Neutrophil (primary cell): ENCODE data around the gene ZBTB26.
"Not testable (repeated sequence)": the region's sequence is repeated elsewhere in the genome, so short reads cannot be mapped to it uniquely, and the experiment has no call there.

ENCODE experiments used
- H3K27ac ChIP-seq: fragments of 200-600 bp; sonication (generic); 2 replicates; pipeline ENCODE4 v1.5.1; 2016; ENCODE audit warnings: mild to moderate bottlenecking, moderate library complexity
- H3K27me3 ChIP-seq: fragments of 200-600 bp; sonication (generic); 2 replicates; pipeline ENCODE4 v1.6.0; 2016; ENCODE audit warnings: mild to moderate bottlenecking
- H3K36me3 ChIP-seq: fragments of 200-600 bp; sonication (generic); 2 replicates; pipeline ENCODE4 v1.5.1; 2017
- H3K4me1 ChIP-seq, 2 experiments: fragments of 200-600 bp in 1 of 2; sonication (generic) in 1 of 2; 1 replicate in 1 of 2; 2 replicates in 1 of 2; pipeline versions ENCODE4 v1.5.1 to v1.6.1; 2013 to 2016; ENCODE audit warnings: low read depth in 1 of 2, low read length in 1 of 2, mild to moderate bottlenecking in 1 of 2, moderate library complexity in 1 of 2; ENCODE audit not compliant: control insufficient read depth in 1 of 2, insufficient read depth in 1 of 2
- H3K4me3 ChIP-seq, 2 experiments: fragments of 200-600 bp in 1 of 2; sonication (generic) in 1 of 2; 1 replicate in 1 of 2; 2 replicates in 1 of 2; pipeline ENCODE4 v1.5.1; 2013 to 2016; ENCODE audit warnings: low read depth in 1 of 2, low read length in 1 of 2, mild to moderate bottlenecking in 1 of 2, moderate library complexity in 1 of 2
- H3K9me3 ChIP-seq: fragments of 200-600 bp; sonication (generic); 2 replicates; pipeline ENCODE4 v1.5.1; 2016
- CTCF ChIP-seq: fragments of 200-600 bp; sonication (generic); IDR thresholded peaks from 2 replicates; pipeline ENCODE4 v1.5.1; 2016; ENCODE audit warnings: antibody characterized with exemption

ZBTB26 gene

GRCh38 chr9:122883125-122883524, 48.2 kb downstream of the ZBTB26 start:
- Histone ChIP-seq H3K9me3 (no peaks in the 10 kb centered on the region), H3K4me1 (no peaks in the 10 kb centered on the region), H3K27me3 (no peaks in the 10 kb centered on the region), H3K4me3 (no peak overlapping the region), H3K36me3 (peaks cover 92% of the 10 kb centered on the region), H3K27ac (peak overlapping the region; percentile 27)
- no peak for TF ChIP-seq CTCF

- TF ChIP-seq CTCF, result no peak
Measured at GRCh38 chr9:122879443-122879842, 51.9 kb downstream of the ZBTB26 start.

GRCh38 chr9:122875523-122875922, 55.8 kb downstream of the ZBTB26 start:
- Histone ChIP-seq H3K4me1 (no peaks in the 10 kb centered on the region), H3K9me3 (no peaks in the 10 kb centered on the region), H3K27ac (no peak overlapping the region), H3K27me3 (no peaks in the 10 kb centered on the region), H3K4me3 (no peak overlapping the region), H3K36me3 (peaks cover 90% of the 10 kb centered on the region)
- TF ChIP-seq CTCF, result no peak

More at GRCh38 chr9:122879443-122879842, 51.9 kb downstream of the ZBTB26 start:
- H3K4me1 ChIP-seq, result no peaks in the 10 kb centered on the region
- H3K36me3 ChIP-seq, result peaks cover 98% of the 10 kb centered on the region
- H3K27ac ChIP-seq, result no peak overlapping the region
- no peaks in the 10 kb centered on the region for H3K27me3 ChIP-seq
- no peaks in the 10 kb centered on the region for H3K9me3 ChIP-seq
- no peak overlapping the region for H3K4me3 ChIP-seq

GRCh38 chr9:122867276-122867675, 64.0 kb downstream of the ZBTB26 start:
- not testable (repeated sequence) for H3K4me3 ChIP-seq, H3K27me3 ChIP-seq, H3K27ac ChIP-seq, H3K4me1 ChIP-seq, H3K9me3 ChIP-seq
- H3K36me3 ChIP-seq, result peaks cover 46% of the 10 kb centered on the region

- Histone ChIP-seq H3K27me3 (no peaks in the 10 kb centered on the region), H3K9me3 (no peaks in the 10 kb centered on the region), H3K4me1 (no peaks in the 10 kb centered on the region), H3K27ac (peak overlapping the region; percentile 26), H3K4me3 (no peak overlapping the region), H3K36me3 (peaks cover 38% of the 10 kb centered on the region)
- no peak for TF ChIP-seq CTCF
Measured at GRCh38 chr9:122866079-122866478, 65.2 kb downstream of the ZBTB26 start.
